Keratinocyte (primary cell): ENCODE measurements around the gene ZNF628. TPM values are rescaled to one million over a fixed set of nuclear protein-coding genes. Genes with fewer than 3 reads are reported as not detected.

Source experiments
- DNase-seq: peaks from one replicate; pipeline ENCODE4 v3.0.0-alpha.2; 2011; ENCODE audit warnings: low read depth, missing footprints, low spot score
- FAIRE-seq: peaks from 2 replicates; lab custom pipeline; 2011; peaks lifted over from hg19 to GRCh38; lab: Jason Lieb, UNC
- H2AFZ ChIP-seq: 2 replicates; pipeline ENCODE4 v1.6.0; 2012; ENCODE audit warnings: low read length, control low read depth, inconsistent platforms; ENCODE audit not compliant: control insufficient read depth
- H3K27ac ChIP-seq: 2 replicates; pipeline ENCODE4 v1.5.1; 2011; ENCODE audit warnings: low read length; ENCODE audit not compliant: control insufficient read depth, insufficient read depth
- H3K27me3 ChIP-seq: 3 replicates; pipeline ENCODE4 v1.6.0; 2011; ENCODE audit warnings: low read length; ENCODE audit not compliant: control insufficient read depth, insufficient read depth; ENCODE audit errors: extremely low read depth
- H3K36me3 ChIP-seq, 2 experiments: 2 replicates in 1 of 2; 3 replicates in 1 of 2; pipeline ENCODE4 v1.5.1; 2011; ENCODE audit warnings: low read length in 2 of 2, mild to moderate bottlenecking in 1 of 2; ENCODE audit not compliant: control insufficient read depth in 2 of 2, insufficient read depth in 2 of 2; ENCODE audit errors: extremely low read depth in 1 of 2
- H3K4me1 ChIP-seq: 3 replicates; pipeline ENCODE4 v1.5.1; 2011; ENCODE audit warnings: low read length; ENCODE audit not compliant: control insufficient read depth, insufficient read depth; ENCODE audit errors: extremely low read depth
- H3K4me2 ChIP-seq: 3 replicates; pipeline ENCODE4 v1.6.0; 2011; ENCODE audit warnings: low read depth, low read length; ENCODE audit not compliant: control insufficient read depth, insufficient read depth; ENCODE audit errors: extremely low read depth
- H3K4me3 ChIP-seq, 3 experiments: fragments of 200-600 bp in 1 of 3; sonication (generic) in 1 of 3; 2 replicates in 2 of 3; 3 replicates in 1 of 3; pipeline ENCODE4 v1.5.1; 2011 to 2016; ENCODE audit warnings: low read length in 3 of 3, mild to moderate bottlenecking in 3 of 3, control low read depth in 2 of 3, inconsistent platforms in 1 of 3, low read depth in 1 of 3, mixed read lengths in 1 of 3, mixed run types in 1 of 3, moderate library complexity in 1 of 3; ENCODE audit not compliant: control insufficient read depth in 2 of 3, insufficient read depth in 2 of 3; ENCODE audit errors: extremely low read depth in 1 of 3
- H3K79me2 ChIP-seq: 2 replicates; pipeline ENCODE4 v1.6.0; 2012; ENCODE audit warnings: low read length; ENCODE audit not compliant: control insufficient read depth, insufficient read depth
- H3K9ac ChIP-seq: 3 replicates; pipeline ENCODE4 v1.6.0; 2011; ENCODE audit warnings: low read length; ENCODE audit not compliant: control insufficient read depth, insufficient read depth; ENCODE audit errors: extremely low read depth
- H3K9me1 ChIP-seq: 3 replicates; pipeline ENCODE4 v1.6.0; 2011; ENCODE audit warnings: low read length; ENCODE audit not compliant: control insufficient read depth, insufficient read depth; ENCODE audit errors: extremely low read depth
- H3K9me3 ChIP-seq: 2 replicates; pipeline ENCODE4 v1.5.1; 2012; ENCODE audit warnings: low read depth, low read length; ENCODE audit not compliant: control insufficient read depth
- H4K20me1 ChIP-seq: 3 replicates; pipeline ENCODE4 v1.6.0; 2011; ENCODE audit warnings: low read length; ENCODE audit not compliant: control insufficient read depth, insufficient read depth; ENCODE audit errors: extremely low read depth
- CTCF ChIP-seq, 3 experiments: IDR thresholded peaks in 1 of 3; conservative IDR thresholded peaks in 1 of 3; optimal IDR thresholded peaks in 1 of 3; 2 replicates in 2 of 3; 3 replicates in 1 of 3; pipeline versions ENCODE3 to v1.5.1; 2011; ENCODE audit warnings: low read length in 3 of 3, mild to moderate bottlenecking in 3 of 3, moderate library complexity in 2 of 3, control low read depth in 1 of 3, inconsistent platforms in 1 of 3; ENCODE audit not compliant: insufficient read depth in 2 of 3; ENCODE audit errors: extremely low read depth in 1 of 3
- EZH2 ChIP-seq: IDR thresholded peaks from one replicate; pipeline ENCODE4 v1.6.1; 2012; ENCODE audit warnings: inconsistent platforms, mild to moderate bottlenecking, low read length, moderate library complexity
- dilution Hi-C: fragments of 300-500 bp; cut with MboI; formaldehyde crosslinking; loops from one replicate; pipeline ENCODE4 v1.7.0; 2020; ENCODE audit warnings: low sequenced_read_pairs; ENCODE audit not compliant: extremely low pct_ligation_motif_present
- polyA plus RNA-seq, 5 experiments: library from polyadenylated mRNA; depleted of rRNA in 3 of 5; stranded (reverse) in 3 of 5; stranded (forward) in 1 of 5; unstranded in 1 of 5; fragments of >200 nt; gene quantifications; 1 replicate in 1 of 5; 2 replicates in 3 of 5; 3 replicates in 1 of 5; pipeline versions ENCODE4 v1.2.1 to v1.2.3, GENCODE V29; 2011 to 2012; ENCODE audit warnings: missing spikeins in 2 of 5, low read depth in 1 of 5, low replicate concordance in 1 of 5

The ZNF628 gene
- polyA plus RNA-seq, 1 donor (not counting 4 experiments of a cell fraction or from before 2014, with no cell fraction given): 0.22 TPM

- Histone ChIP-seq H3K36me3 (peaks cover 0 to 5% of the 10 kb centered on the region in 2 experiments), H3K9me1 (peaks cover 3% of the 10 kb centered on the region), H4K20me1 (no peaks in the 10 kb centered on the region), H3K4me1 (peaks cover 28% of the 10 kb centered on the region), H3K9ac (no peak overlapping the region), H3K79me2 (no peaks in the 10 kb centered on the region), H3K9me3 (no peaks in the 10 kb centered on the region), H2AFZ (no peak overlapping the region), H3K27me3 (peaks cover 40% of the 10 kb centered on the region), H3K4me3 (no peak overlapping the region), H3K4me2 (no peak overlapping the region), H3K27ac (no peak overlapping the region)
- no peak for TF ChIP-seq CTCF (optimal IDR thresholded peaks at IDR 0.05 in 1 of 3, IDR thresholded peaks at IDR 0.05 in 1 of 3, conservative IDR thresholded peaks at IDR 0.05 in 1 of 3; ENCODE audit: extremely low read depth in 1 of 3, insufficient read depth in 2 of 3, low read length in 3 of 3)
- TF ChIP-seq EZH2: no peak
- FAIRE-seq (no peak), DNase-seq (no peak)
- dilution Hi-C loops: no loop called here
Observed at GRCh38 chr19:55489711-55490477, 13.5 kb downstream of the ZNF628 start.

GRCh38 chr19:55490478-55491432 lies 14.3 kb downstream of the ZNF628 start:
- FAIRE-seq: no peak
- no peak overlapping the region for H3K9ac ChIP-seq
- dilution Hi-C loops: no loop called here
- H3K9me1 ChIP-seq: peaks cover 3% of the 10 kb centered on the region
- no peak for DNase-seq
- H3K36me3 ChIP-seq: peaks cover 0 to 5% of the 10 kb centered on the region in 2 experiments
- no peaks in the 10 kb centered on the region for H3K79me2 ChIP-seq
- no peak overlapping the region for H3K4me2 ChIP-seq
- H3K4me3 ChIP-seq: no peak overlapping the region
- peaks cover 40% of the 10 kb centered on the region for H3K27me3 ChIP-seq
- H2AFZ ChIP-seq: no peak overlapping the region
- no peak overlapping the region for H3K27ac ChIP-seq
- no peaks in the 10 kb centered on the region for H4K20me1 ChIP-seq
- no peaks in the 10 kb centered on the region for H3K9me3 ChIP-seq
- H3K4me1 ChIP-seq: peaks cover 28% of the 10 kb centered on the region
- no peak for TF ChIP-seq CTCF (optimal IDR thresholded peaks at IDR 0.05 in 1 of 3, IDR thresholded peaks at IDR 0.05 in 1 of 3, conservative IDR thresholded peaks at IDR 0.05 in 1 of 3; ENCODE audit: extremely low read depth in 1 of 3, insufficient read depth in 2 of 3, low read length in 3 of 3)
- no peak for TF ChIP-seq EZH2
